Right kidney (tissue), 1 donor: ENCODE results near the gene CDCP2.
"Not testable (repeated sequence)": the region's sequence is repeated elsewhere in the genome, so short reads cannot be mapped to it uniquely, and the experiment has no call there.

Source experiments
- DNase-seq: peaks from one replicate; pipeline ENCODE4 v3.0.0-alpha.2; 2016

CDCP2 gene

DNA sequence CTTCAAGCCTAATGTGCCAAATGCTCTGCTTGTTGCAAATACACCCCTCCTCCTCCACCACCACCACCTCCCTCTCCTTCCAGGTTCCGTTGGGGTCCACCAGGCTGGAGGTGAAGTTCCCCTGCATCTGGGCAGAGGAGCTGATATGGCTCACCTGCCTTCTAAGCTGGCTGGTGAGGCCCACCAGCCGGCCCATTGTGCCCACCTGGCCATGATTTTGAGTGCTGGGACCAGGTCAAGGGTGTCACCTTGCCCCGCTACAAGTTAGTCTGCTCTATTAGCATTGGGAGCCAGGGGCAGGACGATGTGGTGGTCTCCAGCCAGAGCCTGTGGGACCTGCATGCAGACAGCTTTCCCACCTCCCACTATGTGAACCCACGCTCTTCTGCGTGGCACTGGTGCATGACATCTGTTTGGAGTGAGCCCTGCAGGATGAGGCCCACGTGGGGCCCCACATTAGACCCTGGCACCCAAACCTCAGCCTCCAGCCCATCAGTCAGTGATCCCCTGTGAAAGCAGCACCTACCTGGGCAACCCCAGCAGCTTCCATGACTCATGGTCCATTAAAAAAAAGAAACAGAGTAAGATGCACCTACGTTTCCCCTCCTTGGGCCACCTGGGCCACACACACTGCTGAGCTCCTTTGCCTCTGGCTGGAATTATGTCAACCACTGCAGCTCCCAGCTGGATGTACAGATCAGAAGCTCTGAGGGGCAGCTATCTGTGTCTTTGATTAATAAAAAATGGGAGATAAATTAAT lies 15.6 kb upstream of the CDCP2 start:
- no peak for DNase-seq

DNA sequence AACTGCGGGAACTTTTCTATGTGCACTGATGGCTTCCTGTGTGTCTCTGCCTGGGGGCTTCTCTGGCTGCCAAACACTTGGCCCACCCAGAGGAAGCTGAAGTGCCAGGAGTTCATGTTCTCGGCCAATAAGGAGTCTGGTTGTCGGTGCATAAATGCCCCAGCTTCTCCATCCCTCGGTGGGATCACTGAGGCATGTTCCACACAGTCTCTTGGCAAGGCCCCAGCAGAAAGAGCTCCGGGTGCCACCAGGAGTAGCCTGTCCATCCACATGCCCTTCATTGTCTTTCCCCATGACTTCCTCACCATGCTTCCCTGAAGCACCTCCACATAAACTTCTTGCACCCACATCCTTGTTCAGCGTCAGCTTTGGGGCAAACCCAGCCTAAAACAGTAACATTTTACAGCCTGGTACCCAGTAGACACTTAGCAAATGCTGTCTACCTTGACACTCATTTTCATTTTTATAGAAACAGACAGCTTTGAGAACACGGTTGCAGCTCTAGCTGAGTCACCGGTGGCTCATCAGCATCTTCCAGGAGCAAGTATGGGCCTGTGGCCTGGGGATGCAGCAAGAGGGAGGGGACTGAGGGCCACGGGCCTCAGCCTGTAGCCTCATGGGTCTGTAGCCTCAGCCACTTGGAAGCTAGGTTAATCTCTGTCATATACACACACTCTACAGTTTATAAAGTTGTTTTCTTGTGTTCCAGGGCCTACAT lies 14.8 kb upstream of the CDCP2 start:
- no peak for DNase-seq

DNA sequence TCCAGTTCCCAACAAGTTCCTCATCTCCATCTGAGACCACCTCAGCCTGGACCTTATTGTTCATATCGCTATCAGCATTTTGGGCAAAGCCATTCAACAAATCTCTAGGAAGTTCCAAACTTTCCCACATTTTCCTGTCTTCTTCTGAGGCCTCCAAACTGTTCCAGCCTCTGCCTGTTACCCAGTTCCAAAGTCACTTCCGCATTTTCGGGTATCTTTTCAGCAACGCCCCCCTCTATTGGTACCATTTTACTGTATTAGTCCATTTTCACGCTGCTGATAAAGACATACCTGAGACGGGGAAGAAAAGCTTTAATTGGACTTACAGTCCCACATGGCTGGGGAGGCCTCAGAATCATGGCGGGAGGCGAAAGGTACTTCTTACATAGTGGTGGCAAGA lies 13.6 kb upstream of the CDCP2 start:
- DNase-seq, result not testable (repeated sequence)

DNA sequence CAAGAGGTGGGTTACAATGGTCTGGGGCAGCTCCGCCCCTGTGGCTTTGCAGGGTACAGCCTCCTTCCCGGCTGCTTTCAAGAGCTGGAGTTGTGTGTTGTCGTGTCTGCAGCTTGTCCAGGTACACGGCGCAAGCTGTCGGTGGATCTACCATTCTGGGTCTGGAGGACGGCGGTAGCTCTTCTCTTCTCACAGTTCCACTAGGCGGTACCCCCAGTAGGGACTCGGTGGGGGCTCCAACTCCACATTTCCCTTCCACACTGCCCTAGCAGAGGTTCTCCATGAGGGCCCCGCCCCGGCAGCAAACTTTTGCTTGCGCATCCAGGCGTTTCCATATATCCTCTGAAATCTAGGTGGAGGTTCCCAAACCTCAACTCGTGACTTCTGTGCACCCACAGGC lies 12.3 kb upstream of the CDCP2 start:
- DNase-seq, result no peak

DNA sequence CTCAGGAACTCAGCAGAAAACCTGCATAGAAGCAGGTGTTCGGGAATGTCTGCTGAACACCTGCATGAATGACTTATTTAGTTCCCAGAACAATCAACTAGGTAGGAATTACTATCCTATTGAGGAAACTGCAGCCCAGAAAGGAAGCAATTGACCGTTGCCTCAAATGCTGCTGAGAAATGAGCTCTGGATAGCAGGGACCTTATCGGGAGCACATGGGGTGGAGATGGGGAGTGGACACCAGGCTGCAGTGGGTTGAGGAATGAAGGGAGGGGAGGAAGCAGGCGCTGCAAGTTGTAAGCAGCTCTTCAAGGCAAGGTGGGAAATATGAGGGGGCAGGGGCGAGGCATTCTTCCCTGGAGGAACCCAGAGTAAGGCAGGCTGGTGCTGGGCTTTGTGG lies 10.8 kb upstream of the CDCP2 start:
- no peak for DNase-seq

DNA sequence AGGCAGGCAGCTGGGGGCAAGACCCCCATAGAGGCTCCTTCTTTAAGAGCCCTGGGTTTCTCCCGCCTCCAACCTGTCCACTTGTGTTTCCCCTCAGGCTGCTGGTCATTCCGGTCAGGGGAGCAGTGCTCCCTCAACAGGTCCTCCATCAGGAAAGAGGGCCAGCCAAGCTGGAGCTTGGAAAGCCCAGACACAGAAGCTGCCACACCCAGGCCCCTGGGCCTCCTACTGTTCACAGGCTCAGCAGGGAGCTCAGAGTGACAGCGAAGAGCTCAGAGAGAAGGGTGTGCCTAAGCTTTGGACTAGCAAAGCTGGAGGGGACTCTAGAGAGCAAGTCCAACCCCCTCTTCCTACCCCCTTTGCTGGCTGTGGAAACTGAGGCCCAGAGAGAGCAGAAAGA lies 10.3 kb upstream of the CDCP2 start:
- DNase-seq, result no peak

DNA sequence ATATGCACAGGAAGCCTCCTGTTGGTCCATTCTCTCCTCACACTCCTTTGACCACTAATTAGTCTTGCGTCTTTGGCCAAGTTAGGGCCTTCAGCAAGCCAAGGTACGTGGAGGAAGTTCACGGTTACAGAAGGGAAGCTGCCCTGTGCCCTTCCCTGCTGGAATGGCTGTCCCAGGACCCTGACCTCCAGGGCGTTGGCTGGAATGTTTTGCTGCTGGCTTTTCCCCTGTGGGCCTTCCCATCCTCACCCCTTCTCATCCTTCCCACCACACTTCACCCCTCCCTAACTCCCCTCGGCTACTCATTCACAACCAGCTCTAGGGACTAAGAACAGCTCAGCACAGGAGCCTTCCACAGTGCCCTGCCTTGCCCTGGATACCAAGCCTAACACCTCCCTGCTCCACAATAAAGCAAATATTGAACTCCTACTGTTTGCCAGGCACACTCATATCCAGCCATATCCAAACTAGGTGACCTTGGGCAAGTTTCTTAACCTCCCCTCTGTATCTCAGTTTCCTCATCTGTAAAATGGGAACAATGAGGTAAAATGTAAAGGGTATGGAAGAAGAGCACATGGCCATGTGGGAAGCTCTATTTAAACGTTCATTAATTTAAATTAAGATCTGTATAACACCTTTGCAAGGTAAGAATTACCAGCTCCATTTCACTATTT lies 8.8 kb upstream of the CDCP2 start:
- DNase-seq, result no peak

DNA sequence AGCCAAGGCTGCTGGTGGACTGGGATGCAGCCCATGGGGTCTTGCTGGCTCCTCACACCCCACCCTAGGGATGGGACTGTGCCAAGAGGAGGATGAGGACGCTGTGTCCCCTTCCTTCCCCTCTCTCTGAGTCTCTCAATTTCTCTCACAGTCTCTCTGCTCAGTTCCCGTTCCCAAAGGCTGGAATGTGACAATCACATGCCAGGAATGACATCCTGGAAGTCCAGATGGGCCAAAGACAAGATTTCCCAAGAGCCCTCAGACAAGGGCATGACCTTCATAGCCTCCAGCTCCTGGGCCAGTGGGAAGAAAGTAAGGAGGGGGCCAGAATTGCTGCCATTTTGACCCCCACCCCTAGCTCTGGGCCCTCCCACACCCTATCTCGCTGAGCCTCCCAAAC lies 7.6 kb upstream of the CDCP2 start:
- DNase-seq, result no peak

DNA sequence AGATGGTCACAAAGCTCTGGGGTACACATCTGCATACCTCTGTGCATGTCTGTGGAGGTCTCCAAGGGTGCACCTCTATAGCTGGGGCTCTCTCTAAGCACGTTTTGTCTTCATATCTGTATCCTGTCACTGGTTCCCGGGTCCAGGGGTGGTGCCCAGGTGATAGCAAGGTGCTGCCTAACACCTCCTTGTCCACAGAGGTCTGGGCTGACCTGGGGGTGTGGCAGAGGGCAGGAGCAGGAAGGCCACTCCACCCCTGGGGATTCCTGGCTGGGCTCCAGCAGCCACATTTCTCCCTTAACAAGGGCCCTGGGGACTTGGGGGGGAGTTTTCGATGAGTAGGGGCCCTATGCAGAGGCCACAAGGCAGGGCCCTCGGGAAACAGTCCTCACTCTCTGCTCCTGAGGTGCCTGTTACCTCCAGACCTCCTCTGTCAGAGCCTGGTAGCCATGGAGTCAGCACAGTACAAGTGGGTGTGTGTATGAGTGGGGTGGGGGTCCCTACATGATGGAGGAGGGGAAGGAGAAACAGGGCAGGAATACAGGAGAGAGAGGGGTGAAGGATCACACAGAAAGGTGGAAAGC lies 7.0 kb upstream of the CDCP2 start:
- no peak for DNase-seq

DNA sequence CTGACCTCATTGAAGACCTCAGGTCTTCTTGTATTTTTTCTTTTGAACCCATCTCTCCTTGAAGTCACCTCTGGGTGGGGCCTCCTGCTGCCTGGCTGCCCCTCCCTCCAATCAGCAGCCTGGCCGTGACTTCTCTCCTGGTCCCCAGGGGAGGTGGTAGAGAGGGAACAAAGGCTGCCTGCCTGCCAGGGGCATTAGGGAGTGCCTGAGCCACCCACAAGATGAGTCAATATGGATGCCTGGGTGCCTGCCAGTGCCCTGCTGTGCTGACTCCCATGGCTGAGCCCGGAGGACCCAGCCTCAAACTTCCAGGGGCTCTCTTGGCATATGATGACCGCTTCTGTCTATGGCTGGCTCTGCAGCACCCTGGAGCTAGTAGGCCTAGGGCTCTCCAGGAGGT lies 5.3 kb upstream of the CDCP2 start:
- no peak for DNase-seq

DNA sequence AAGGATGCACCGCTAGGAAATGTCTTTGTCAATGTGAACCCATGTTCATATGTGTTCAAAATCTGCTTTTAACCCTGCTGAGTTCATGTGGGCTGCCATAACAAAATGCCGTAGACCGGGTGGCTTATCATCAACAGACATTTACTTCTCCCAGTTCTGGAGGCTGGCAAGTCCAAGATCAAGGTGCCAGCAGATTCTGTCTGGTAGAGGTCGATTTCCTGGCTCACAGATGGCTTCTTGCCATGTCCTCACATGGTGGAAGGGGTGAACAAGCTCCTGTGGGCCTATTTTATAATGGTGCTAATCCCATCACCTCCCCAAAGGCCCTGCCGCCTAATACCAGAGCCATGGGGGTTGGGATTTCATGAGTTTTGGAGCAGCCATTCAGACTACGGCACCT lies 4.6 kb upstream of the CDCP2 start:
- DNase-seq, result no peak

DNA sequence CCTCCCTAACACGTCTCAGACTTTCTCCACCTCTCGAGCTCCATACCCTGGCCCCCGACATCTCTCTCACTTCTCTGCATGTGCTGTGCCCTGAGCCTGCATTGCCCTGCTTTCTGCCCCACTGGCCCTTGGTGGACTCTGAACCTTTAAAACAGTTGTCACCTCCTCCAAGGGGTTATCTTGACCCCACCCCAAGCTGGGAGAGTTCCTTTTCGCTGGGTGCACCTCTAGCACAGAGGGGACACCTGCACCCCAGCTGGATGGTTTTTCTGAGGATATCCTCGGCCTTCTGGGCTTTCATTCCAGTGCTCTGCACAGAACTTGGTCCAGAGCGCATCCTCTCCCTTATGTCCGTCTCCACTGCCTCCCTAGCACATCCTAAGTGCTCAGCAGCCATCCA lies 4.2 kb upstream of the CDCP2 start:
- no peak for DNase-seq

DNA sequence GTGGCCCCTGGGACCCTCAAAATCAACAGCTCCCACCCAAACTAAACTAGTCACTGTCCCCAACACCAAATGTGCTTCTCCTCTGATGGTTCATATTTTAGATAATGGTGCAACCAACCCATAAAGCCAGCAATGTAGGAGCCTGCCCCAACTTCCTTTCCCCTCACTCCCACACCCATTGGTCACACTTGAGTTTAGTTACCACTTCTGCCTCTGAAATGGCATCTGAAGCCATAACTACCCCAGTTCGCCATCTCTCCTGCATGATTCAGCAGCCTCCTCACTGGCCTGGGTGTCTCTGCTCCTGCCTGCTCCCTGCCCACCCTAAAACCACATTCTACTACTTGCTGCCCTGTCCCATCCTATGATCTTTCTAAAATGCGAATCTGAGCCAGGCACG lies 3.4 kb upstream of the CDCP2 start:
- no peak for DNase-seq

DNA sequence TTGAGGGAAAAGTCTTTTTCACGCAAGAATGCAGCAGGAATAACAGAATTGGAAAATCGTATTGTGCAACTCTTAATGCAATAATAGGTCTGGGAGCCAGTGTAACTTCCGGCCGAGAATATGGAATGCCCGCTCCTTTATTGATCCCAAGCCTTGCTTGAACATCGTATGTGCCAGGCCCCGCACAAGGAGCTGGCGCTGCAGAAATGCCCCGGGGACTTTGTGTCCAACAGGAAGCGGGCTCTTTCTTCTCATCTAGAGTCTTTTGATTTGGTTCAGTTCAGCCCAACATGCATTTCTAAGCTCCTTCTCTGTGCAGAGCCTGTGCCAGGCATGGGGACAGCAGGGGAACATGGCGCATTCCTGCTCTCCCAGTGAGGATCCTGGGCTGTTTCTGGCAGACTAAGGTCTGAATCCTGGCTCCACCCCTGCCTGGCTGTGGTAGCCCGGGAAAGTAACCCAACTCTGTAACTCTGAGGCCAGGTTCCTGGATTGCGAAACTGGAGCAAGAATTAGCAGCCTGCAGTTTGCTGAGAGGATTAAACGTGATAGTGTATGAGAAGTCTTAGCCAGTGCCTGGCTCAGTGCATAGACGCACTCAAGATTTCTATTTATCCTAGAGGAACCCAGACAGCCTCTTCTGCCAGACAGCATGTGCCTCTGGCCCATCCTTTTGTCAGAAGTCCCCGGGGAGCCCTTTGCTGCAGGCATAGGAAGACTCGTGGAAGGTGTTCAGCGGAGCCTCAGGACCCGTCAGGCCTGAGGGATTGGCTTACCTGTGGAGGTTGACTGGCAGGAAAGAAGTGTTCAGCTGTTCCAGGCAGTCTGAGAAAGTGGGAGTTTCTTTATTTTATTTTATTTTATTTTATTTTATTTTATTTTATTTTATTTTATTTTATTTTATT lies 987 bp upstream of the CDCP2 start:
- no peak for DNase-seq

DNA sequence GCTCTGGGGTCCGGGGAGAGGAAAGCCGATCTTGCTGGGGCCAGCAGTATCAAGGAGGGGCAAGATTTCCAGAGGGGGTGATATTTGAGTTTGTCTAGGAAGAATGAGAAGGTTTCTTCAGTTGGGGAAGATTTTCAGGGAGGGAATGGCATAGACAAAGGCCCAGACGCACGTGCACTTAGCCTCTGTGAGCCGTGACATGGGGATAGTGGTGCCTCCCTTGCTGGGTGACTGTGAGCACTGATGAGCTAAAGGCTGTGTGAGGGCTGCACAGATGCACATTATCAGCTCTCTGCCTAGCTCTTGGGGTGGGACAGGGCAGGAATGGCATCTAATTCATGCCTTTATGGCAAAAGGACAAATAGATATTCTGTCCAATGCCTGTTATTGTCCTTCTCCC lies 1.8 kb downstream of the CDCP2 start:
- no peak for DNase-seq

DNA sequence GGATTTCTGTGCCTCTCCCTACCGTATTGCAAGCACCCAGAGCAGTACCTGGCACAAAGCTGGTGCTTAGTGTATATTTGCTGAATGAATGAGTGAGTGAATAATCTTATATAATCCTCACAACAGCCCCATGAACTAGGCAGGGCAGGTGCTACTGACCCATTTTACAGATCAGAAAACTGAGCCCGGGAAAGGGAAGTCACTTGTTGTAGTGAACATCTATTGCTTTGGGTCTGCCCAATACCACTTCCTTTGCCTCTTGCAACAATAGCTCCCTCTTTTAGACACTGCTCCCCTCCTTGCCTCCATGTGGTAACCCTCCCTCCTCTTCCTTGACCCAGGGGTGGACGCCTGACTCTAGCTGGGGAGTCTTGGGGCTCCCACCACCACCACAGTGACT lies 3.1 kb downstream of the CDCP2 start:
- DNase-seq, result no peak

DNA sequence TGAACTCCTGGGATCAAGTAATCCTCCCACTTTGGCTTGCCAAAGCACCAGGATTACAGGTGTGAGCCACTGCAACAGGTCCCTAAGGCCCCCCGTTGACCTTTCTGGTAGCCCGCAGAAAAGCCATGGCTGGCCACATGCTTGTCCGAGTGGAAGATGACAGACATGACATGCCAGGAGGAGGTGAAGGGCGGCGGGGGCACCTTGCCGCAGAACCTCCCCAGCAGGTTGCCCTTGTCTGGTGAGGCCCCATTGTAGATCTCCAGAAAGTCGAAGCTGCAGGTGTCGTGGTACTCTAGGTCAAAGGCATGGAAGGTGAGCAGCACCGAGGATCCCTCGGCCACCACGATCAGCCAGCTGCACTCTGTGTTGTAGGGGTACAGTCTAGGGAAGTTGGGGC lies 8.4 kb downstream of the CDCP2 start:
- no peak for DNase-seq

DNA sequence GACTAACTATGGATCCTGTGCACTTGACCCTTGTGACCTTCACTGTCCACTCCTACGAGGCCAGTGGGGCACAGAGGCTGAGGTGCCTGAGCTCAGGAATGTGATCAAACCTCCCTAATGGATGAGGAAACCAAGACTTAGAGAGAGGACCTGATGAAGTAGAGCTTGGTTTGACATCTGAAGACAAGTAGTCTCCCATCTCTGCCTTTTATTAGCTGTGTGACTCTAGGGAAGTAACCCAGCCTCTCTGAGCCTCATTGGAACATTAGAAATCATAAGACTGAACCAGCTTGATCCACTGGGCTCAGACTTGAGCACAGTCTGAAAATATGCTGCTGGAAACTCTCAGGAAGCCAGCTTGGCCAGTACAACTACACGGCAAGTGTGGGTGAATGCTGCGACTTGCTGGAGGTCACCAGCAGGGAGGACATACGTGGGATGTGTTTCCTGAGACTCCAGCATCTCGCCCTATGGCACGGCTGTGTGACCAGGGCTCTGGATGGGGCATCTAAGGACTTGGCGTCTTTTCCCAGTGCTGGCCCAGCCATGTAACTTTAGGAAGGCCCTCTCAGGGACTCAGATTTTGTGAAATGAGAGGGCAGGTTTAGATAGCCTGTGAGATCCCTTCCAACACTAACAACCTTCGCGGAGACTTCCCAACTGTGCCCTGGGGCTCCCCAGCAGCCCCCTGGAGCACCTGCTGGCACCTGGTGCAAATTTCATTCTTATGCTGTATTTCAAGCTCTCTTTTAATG lies 10.5 kb downstream of the CDCP2 start:
- no peak for DNase-seq

DNA sequence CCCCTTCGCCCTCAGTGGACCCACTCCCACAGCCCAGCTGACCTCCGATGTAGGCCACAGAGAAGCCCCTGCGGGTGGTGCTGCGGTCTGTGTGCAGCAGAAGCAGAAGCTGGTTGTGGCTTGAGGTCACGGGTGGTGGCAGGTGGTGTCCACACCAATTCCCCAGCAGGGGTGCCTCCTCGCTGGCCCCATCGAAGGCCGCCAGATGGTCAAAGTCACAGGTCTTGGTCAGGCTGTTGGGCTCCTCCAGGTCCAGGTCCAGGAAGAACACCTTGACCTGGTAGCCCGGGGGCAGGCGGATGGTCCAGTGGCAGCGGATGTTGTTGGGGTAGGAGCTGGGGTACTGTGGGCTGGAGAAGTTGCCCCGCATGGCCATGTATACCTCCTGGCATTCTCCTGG lies 13.1 kb downstream of the CDCP2 start:
- no peak for DNase-seq

DNA sequence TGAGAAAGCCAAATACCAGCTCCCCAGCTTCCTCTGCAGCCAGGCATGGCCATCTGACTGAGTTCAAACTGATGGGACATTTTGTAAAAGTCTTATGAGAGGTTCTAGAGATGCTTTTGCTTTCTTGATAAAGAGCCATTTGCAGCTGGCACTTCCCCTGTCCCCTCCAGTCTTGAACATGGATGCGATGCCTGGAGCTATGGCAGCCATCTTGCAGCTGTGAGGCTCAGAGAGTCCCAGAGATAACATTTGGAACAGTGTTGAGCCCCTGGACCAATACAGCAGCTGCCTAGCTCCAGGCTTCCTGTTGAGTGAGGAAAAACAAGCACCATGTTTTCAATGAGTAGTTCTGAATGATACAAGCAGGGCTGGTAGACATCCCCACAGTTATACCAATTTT lies 13.8 kb downstream of the CDCP2 start:
- no peak for DNase-seq

DNA sequence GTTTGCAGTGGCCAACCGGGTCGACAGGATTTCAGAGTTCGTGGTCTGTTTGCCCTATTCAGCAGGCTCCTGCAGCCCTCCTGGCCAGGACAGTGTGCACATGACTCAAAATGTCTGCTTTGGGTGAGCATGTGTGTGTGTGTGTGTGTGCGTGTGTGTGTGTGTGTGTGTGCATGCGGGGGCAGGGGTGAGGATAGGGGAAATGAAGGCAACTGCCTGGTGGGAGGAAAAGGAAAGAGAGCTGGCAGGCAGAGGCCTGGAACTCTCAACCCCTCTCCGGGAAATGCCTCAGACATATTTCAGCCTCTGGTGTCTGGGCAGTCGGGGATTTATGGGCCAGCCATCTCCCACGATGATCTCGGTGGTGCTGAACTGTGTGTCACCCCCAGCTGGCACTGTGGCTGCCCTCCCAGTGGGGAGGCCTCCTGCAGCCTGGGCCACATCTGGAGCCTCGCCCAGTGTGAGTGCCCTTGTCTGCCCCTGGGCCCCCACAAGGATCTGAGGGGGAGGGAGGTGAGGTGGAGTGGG lies 15.2 kb downstream of the CDCP2 start:
- DNase-seq, result peak; percentile 56
